NCI-H1105 (cell line): ENCODE results near the gene MYLK.
A peak's percentile ranks its signal among the peaks of the same experiment; 100 is the strongest.

Experiments
- DNase-seq: peaks from one replicate; lab custom pipeline; 2025; lab: John Stamatoyannopoulos, UW

The MYLK gene

DNA sequence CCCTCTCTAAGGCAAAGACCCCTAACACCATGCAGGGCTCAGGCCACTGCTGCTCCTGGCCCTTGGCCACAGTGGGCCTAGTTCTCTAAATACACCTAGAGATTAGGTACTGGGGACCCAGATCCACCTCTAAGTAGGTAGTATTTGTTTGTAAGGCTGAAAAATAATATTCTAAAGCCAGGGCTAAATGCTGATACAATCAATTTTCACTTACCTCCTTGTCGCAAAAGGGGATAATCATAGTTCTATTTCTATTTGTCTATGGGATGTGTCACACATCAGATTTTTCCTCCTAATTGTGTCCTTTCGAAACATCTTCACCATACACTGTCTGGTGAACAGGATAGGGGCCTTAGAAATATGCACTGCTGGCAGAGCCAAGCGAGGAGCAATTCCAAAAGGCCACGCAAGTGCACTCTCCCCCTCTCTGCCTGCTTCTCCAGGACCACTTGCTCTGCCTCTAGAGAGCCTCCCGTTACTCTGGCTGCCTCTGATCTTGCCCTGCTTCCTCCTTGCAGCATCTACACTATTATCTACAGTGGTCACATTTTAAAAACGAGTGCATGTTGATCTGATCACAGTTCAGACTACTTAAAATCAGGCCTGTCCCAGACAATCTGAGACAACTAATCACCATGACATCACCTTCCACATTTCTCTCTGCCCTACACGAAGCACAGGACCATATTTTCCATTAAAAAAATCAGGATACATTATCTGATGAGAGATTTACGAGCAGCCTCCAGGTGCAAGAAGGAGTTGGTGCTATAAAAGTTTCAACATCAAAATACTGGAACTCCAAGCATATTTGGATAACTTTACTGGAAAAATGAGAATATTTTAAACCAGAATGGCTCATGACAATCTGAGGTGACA is 115.4 kb downstream of the MYLK start:
- DNase-seq, result no peak

DNA sequence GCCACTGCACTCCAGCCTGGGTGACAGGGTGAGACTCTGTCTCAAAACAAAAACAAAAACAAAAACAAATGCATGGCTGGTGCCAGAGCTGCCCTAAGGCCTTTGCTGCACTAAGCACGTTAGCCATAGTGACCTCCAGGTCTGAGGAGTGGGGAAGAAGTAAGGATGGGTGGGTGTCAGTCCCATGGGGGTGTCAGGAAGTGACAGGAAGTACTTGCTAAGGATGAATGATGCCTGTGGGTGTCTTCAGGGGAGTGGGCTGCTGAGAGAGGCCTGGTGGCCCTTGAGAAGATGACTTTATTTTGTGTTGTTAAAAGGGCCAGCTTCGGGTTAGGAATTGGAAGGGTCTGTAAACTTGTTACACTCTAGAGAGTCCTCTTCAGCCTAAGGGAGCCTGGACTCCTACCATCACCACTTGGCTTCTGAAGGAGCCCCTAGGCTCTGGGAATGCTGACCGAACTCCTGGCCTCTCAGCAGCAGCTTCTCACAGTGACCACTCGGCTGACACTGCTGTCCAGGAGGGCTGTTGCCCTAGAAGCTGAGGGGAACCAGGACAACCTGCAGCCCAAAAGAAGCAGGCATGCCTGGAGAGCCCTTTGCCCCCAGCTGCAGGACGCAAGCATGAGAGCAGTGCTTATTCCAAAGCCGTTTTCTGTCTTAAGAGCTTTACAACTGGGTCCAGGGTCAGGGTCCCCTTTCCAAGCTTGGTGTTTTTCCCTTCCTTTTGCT is 116.4 kb downstream of the MYLK start:
- DNase-seq, result no peak

DNA sequence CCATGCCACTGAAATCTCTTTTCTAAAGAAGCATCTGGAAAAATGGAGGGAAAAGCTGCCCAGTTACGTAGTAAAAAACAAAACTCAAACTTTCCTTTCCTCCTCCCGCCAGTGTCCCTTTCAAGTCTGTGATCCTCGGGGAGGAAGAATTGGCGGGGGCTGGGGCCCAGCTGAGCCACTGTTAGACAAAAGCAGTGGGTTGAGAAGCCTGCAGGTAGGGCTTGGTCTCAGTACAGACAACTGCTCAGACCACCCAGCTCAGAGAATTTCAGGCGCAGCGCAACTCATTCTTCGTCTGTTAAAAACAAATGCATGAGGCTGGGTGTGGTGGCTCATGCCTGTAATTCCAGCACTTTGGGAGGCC is 117.1 kb downstream of the MYLK start:
- no peak for DNase-seq

DNA sequence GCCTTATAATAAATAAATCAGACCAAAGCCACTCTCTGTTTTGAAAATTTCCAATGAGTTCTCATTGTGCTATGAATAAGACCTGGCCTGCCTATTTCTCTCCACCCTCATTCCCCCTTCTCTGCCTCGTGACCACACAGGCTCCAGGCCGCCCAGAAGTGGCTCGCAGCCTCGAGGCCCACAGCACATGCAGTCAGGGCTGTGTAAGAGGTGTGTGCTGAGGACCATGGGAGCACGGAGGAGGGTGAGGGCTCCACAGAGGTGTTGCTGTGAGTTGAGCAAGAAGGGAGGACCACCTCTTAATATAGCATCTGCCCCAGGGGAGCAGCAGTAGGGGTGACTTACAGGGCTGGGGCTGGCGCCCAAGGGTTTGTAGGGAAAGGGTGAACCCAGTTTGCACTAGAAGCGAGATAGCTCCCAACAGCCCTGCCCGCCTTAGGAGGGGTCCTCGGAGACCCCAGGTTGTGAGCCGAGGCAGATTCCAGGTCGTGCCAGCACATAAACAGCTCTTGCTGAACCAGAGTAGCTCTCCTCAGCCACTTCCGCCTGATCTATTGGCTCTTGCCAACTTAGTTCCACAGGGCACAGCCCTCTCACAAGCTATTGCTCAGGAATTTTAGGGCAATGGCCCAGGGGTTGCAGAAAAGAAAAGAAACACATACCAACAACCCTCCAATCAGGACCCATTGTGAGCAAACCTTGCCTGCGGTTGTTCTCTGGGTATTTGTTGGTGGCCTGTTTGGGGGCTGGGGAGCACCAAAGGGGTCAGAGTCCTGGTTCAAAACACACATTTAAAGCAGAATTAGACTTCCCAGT is 117.7 kb downstream of the MYLK start:
- DNase-seq, result no peak

DNA sequence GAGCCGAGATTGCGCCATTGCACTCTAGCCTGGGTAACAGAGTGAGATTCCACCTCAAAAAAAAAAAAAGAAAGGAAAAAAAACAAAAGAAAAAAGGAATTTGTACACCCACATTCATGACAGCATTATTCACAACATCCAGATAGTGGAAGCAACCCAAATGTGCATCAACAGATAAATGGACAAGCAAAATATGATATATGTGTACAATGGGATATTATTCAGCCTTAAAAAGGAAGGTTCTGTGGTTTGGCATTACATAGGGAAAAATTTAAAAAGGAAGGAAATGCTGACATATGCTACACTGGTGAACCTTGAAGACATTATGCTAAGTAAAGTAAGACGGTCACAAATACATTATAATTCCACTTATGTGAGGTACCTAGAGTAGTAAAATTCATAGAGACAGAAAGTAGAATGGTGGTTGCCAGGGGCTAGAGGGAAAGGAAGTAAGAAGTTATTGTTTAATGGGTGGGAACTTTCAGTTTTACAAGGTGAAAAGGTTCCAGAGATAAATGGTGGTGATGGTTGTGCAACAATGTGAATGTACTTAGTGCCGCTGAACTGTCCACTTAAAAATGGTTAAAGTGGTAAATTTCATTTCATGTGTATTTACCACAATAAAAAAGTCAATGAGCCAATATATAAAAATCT is 118.5 kb downstream of the MYLK start:
- no peak for DNase-seq

DNA sequence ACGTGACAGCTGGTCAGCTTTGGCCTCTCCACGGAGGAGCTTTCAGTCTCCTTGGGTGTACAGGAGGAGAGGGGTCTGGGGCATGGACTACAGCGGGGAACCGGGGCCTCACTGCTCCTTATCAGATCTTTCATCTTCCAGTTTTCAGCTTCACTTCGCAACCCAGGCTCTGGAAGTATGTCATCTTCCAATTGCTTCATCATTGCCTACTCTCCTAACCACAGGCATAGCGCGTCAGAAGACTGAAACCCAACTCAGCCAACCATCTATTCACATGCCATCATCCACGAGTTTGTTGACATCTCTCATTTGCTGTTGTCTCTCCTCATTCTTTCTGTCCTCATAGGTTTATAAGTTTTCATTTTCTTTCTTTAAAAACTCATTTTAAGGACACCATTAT is 119.5 kb downstream of the MYLK start:
- DNase-seq, result no peak

DNA sequence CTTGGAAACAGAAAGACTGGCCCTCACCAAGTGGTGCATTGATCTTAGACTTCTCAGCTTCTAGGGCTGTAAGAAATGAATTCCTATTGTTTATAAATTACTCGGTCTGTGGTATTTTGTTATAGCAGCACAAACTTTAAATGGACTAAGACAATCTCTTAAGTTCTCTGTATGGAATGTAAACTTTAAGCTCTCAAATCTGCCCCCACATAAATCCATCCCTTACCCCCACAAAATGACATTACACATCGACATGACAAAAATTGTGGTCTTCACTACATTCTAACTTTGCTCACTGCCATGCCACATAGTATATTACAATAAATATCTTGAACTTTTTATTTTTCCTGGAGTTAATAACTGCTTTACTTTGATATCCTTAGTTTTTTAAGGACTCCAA is 121.3 kb downstream of the MYLK start:
- no peak for DNase-seq

DNA sequence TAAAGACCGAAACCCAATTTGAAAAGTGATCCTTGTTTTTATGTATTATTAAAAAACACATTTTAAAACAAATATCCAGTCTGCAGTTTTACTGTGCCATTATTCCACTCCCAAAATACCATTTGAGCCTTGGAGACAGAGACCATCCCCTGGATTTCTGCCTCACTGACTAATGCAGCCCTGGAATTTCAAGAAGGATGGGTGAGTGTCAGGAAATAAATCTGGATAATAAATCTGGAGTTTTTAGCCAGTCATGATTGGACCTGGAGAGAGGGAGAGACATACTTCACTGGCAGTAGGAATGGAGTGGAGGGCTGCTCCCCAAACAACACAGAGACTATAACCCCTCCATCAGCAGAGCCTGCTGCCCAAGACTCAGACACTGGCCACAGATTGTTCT is 123.3 kb downstream of the MYLK start:
- no peak for DNase-seq

DNA sequence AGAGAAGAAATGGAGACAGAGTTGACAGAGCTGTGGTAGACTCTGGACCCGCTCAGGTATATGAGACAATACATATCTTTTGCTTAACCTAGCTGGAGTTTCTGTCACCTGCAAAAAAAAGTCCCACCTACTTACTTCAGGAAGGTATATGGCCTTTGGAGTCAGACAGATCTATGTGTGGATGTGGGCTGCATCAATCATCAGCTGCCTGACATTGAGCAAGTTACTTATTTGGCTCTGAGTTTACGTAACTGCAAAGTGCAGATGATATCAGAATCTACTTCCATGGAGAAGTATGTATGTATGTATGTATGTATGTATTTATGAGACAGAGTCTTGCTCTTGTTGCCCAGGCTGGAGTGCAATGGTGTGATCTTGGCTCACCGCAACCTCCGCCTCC is 124.3 kb downstream of the MYLK start:
- no peak for DNase-seq

DNA sequence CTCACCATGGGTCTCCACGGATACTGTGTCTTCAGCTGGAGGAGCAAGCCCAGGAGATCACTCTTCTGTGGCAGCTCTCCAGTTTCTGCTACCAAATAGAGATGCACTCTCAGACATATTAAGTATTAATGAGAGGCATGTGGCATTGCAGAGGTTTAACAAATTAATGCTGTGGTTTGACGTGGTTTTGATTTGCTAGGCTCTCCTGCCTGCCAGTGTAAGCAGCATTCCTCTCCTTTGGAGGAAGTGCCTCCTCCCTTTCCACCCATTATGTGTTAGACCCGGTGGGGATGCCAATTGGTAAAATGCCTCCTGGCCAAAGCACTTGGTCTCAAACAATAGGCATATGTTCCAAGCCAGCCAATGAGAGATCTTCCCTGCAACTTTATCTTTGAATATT is 124.8 kb downstream of the MYLK start:
- no peak for DNase-seq

DNA sequence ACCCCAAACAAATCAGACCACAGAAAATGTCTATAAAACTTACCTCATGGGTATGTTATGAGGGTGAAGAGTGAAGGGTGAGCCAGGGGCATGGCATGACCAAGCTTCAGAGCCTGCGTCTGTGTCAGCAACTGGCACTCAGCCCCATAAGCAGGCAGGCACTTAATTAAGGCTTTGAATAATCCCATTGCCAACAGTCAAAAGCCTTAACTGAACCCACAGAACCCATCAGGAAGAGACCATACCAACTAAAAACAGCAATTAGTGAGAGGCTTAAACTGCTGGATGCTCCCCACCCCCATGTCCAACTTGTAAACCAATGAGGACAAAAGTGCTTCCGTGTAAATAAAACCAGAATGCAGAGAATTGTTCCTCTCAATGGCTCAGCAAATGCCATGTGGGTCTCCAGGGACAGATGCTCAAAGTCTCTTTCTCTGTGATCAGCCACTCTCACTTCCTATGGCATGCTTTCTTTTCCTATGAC is 126.0 kb downstream of the MYLK start:
- DNase-seq, result peak; percentile 86

DNA sequence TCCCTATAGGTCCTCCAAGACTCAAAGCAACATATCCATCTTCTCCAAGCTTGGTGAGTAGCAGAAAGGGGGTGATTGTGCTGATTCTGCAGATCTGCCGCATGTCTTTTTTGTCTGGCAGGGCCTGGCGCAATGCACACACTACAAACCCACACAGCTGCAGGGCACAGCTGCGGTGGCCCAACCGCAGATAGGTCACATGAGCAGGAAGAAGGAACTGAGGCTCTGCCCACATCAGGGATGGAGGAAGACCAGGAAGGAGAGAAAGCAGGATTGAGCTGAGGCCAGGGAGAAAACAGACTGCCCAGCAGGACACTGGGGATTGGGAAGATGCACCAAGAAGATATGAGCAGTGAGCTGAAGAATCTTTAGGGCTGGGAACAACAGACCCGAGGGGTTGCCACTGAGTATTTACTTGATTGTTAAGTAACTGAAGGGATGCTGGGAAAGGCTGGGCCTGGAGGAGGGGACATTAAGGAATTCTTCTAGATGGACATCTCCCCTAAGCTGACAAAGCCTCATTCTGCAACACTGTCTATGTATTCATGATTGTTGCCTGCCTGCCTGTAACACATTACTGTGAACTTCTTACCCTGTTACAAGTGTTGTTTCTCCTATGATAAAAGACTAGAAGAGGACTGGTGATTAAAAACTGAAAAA is 126.7 kb downstream of the MYLK start:
- no peak for DNase-seq

DNA sequence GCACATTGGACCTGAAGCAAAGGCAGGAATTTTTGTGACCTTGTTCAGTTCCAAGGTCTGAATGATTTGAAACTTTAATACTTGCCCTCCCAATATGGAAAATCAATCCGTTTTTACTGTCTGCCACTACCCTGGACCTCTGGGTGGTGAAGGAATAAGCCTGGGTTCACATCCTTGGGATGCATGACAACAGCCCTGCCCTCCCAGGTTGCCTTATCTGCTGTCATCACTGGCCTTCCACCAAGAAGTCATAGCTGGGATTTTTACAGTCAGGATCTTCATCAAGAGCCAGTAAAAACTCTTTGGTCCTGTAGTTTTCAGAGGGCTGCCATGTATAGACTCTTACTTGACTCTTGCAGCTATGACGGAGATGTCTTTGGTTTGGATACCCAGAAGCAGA is 128.6 kb downstream of the MYLK start:
- no peak for DNase-seq

DNA sequence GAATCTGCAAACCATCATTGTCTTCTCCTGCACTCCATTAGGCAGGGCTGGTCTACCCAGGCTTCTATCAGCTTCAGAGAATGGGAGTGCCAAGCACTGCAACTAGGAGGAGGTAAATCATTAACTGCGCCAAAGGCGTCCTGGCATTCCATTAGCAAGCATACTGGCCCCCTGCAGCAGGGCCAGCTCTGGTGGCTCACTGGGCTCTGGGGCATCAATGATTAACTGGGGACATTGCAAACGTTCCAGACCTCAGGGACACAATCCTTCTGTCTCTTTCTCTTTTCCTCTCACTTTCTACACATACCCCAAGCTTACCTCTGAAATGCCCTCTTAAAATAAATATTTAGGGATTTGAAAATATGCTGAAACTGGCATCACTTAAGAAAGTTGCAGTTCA is 129.0 kb downstream of the MYLK start:
- no peak for DNase-seq

DNA sequence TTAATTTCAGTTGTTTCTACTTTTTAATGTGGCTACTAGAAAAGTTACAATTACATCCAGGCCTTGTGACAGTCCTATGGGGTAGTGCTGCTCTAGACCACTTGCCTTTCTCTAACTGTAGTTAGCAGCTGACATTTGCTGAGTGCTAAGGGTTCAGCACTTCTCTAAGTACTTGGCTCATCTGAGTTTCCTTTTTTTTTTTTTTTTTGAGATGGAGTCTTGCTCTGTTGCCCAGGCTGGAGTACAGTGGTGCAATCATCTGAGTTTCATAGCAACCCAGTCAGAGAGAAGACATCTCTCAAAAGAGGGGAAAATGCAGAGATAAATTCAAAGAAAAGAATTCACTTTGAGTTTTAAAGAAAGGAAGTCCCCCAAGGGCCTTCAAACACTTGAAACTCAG is 130.8 kb downstream of the MYLK start:
- DNase-seq, result no peak

DNA sequence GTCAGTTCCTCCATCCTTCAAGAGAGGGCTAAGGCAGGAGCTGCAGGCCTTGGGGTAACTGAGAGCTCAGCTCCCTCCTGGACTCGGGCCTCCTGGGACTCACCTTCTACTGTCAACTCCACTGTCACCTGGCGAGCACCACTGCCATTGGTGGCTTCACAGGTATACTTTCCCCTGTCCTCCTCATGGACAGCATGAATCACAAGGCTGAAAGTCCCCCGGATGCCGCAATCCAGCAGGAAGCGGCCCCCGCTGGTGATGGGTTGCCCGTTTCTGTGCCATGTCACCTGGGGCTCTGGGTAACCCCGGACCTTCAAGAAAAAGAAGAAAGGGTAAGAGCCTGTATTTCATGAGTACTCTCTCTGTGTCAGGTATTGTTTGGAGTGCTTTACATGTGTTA is 131.9 kb downstream of the MYLK start:
- no peak for DNase-seq

DNA sequence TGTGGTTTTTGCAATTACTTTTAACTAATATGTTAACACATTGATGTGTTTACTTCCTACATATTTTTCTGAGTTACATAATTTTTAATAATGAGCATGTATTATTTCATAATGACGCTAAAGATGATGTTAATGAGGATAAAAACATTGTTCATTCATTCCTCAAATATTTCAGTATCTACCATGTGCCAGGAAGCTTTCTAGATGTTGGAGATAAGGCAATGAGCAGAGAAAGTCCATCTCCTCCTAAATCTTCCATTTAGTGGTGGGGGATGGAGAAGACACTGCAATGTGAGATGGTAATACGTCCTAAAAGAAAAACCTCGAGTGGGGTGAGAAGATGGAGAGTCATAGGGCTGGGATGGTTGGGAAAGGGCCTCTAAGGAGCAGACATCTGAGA is 132.7 kb downstream of the MYLK start:
- DNase-seq, result no peak

DNA sequence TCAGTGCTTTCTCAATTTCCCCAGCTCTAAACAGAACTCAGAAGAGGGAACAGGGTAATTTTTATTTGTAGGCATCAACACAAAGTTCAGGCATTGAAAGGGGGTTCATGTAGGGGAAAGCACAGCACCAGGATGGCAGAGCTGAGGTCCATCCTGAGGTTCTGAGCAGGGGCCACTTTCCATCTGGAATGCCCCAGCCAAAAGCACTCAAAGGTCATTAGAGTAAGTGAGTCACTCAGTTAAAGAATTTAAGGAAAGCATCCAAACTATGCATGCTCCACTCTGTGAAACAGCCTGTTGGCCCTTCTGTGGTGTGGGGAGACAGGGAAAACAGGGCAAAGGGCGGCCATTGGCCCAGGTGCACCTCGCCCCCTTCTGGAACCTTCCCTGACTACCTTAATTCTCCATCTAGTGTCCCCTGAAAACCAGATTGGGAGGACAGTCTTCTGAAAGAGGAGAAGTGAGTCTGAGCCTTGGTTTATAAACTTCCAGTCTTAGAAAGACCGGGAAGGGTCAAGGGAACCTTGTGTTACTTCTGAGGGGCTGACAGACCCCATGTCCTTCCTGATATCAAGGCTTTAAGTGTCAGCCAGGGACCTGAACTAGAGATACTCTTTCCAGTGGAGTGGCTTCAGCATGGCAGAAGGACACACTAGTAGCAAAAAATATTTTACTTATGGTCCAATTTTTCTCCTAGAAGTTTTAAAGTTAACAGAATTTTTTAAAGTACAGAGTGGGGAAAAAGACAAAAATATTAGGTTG is 133.3 kb downstream of the MYLK start:
- no peak for DNase-seq

DNA sequence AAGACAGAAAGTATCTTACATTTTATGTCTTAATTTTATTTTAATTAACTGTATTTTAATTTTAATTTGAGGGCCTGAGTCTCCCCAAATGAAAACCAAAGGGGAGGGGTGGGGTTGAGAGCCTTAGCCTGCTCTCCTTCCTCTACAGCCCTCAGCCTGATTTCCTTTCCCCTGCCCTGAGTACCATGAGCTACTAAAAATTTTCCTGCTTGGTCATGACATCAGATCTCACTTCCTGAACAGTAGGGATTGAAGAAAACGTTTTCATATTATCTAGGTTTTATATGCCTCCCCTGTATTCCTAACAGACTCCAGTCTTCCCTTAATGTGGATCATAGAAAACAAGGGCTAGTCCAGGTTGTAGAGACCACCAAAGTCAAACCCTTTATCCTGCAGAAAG is 133.9 kb downstream of the MYLK start:
- no peak for DNase-seq

DNA sequence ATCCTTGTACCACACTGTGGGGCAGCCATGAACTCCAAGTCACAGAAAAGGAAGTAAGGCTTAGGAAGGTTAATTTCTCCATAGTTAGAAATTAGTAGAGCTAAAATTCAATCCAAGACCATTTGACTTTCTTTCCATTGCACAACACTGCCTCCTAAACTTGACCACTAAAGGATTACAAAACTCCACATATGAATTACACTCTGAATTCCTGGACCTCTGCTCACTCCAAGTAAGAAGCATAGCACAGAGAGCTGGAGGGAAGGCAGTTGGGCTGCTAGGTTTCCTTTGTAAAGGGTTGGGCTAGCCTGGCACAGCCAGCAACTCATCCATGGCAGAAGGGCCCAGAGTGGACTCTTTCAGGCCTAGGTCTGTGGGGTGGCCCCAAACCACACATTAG is 134.4 kb downstream of the MYLK start:
- no peak for DNase-seq
